Esophagus muscularis mucosa (tissue), 4 donors: Measurements from ENCODE around the gene SLC38A10. TPM values are rescaled to one million over a fixed set of nuclear protein-coding genes. Genes with fewer than 3 reads are reported as not detected.

Source experiments
- DNase-seq: peaks from one replicate; pipeline ENCODE4 v3.0.0-alpha.2; 2017; ENCODE audit errors: extremely low spot score
- H3K27ac ChIP-seq, 4 donors: fragments of 200-600 bp; sonication (generic); replicated peaks in 1 of 4; 1 replicate in 3 of 4; 2 replicates in 1 of 4; pipeline ENCODE4 v1.5.1; 2016 to 2019; ENCODE audit warnings: mild to moderate bottlenecking in 1 of 4
- H3K27me3 ChIP-seq, 4 donors: fragments of 200-600 bp; sonication (generic); one replicate each; pipeline versions ENCODE4 v1.5.1 to v1.6.0; 2016 to 2019
- H3K36me3 ChIP-seq, 4 donors: fragments of 200-600 bp; sonication (generic); one replicate each; pipeline ENCODE4 v1.5.1; 2016 to 2019
- H3K4me1 ChIP-seq, 4 donors: fragments of 200-600 bp; sonication (generic); one replicate each; pipeline ENCODE4 v1.5.1; 2016 to 2019
- H3K4me3 ChIP-seq, 4 donors: fragments of 200-600 bp; sonication (generic); 1 replicate in 2 of 4; 2 replicates in 2 of 4; pipeline ENCODE4 v1.5.1; 2016 to 2019; ENCODE audit warnings: mild to moderate bottlenecking in 4 of 4, moderate library complexity in 1 of 4
- H3K9me3 ChIP-seq, 4 donors: fragments of 200-600 bp; sonication (generic); 1 replicate in 3 of 4; 2 replicates in 1 of 4; pipeline ENCODE4 v1.5.1; 2016 to 2019
- EP300 ChIP-seq: sonication (generic); formaldehyde crosslinking; IDR thresholded peaks from one replicate; pipeline ENCODE4 v1.6.1; 2017; ENCODE audit warnings: antibody characterized with exemption
- POLR2A ChIP-seq: fragments of 450-650 bp; IDR thresholded peaks from one replicate; pipeline ENCODE4 v1.6.1; 2017; ENCODE audit warnings: antibody characterized with exemption, moderate library complexity, mild to moderate bottlenecking, low read depth
- POLR2AphosphoS5 ChIP-seq, 2 donors: sonication (generic); formaldehyde crosslinking; IDR thresholded peaks; one replicate each; pipeline ENCODE4 v1.6.1; 2017; ENCODE audit warnings: antibody characterized with exemption in 2 of 2
- WGBS: methylation state at CpG from one replicate; pipeline ENCODE4 v1.1.5; 2018; 5-methylcytosine and 5-hydroxymethylcytosine counted together
- intact Hi-C: fragments of 100-400 bp; cut with DNase I; formaldehyde crosslinking; loops from one replicate; pipeline ENCODE4 v1.15.1; 2023
- total RNA-seq, 4 donors: library from RNA; depleted of rRNA; stranded (reverse); fragments of >200 nt; gene quantifications; one replicate each; pipeline versions ENCODE4 v1.1.0 to v1.2.1, GENCODE V29; 2016
- TF ChIP-seq, protein P1 (sequence below), 3 experiments: fragments of 200-600 bp in 2 of 3; fragments of 450-650 bp in 1 of 3; sonication (generic) in 2 of 3; IDR thresholded peaks; one replicate each; pipeline ENCODE4 v1.5.1; 2017 to 2019; ENCODE audit warnings: antibody characterized with exemption in 3 of 3, mild to moderate bottlenecking in 2 of 3, moderate library complexity in 1 of 3

SLC38A10 gene
- total RNA-seq, 4 donors from 2014 or later = 78.0 to 103 (median 93.4) TPM

DNA sequence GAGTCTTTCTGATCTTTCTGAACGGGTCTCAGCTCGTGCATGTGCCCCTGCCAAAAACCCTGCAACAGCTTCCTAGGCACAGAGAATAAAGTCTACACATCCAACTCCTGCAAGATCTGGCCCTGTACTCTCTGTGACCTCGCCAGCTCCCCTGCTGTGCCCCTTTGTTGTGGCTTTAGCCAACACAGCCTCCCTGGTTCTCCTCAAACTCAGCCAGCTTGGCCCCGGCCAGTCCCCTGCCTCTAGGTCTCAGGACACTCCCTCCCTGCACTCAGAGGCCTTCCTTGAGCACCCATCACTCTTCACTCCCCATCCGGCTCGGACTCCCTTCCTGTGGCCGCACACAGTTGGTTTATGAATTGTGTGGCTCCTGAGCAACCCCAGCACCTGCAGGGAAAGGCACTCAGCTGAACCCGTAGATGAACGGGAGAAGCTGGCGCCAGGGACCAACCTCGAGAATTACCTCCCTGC lies 73.7 kb downstream of the SLC38A10 start:
- Histone ChIP-seq H3K27ac (no peak overlapping the region), H3K36me3 (peaks cover 7 to 26% (median 12%) of the 10 kb centered on the region in 4 donors), H3K9me3 (no peaks in the 10 kb centered on the region), H3K4me3 (peak overlapping the region in 2 of 4 donors; percentile 80 to 85), H3K4me1 (peaks cover 19 to 27% (median 24%) of the 10 kb centered on the region in 4 donors), H3K27me3 (no peaks in the 10 kb centered on the region)
- intact Hi-C loops = no loop called here
- no peak for TF ChIP-seq POLR2A
- TF ChIP-seq EP300 = no peak
- TF ChIP-seq, protein P1, sequence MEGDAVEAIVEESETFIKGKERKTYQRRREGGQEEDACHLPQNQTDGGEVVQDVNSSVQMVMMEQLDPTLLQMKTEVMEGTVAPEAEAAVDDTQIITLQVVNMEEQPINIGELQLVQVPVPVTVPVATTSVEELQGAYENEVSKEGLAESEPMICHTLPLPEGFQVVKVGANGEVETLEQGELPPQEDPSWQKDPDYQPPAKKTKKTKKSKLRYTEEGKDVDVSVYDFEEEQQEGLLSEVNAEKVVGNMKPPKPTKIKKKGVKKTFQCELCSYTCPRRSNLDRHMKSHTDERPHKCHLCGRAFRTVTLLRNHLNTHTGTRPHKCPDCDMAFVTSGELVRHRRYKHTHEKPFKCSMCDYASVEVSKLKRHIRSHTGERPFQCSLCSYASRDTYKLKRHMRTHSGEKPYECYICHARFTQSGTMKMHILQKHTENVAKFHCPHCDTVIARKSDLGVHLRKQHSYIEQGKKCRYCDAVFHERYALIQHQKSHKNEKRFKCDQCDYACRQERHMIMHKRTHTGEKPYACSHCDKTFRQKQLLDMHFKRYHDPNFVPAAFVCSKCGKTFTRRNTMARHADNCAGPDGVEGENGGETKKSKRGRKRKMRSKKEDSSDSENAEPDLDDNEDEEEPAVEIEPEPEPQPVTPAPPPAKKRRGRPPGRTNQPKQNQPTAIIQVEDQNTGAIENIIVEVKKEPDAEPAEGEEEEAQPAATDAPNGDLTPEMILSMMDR (IDR thresholded peaks at IDR 0.05) = no peak
- TF ChIP-seq POLR2AphosphoS5 (IDR thresholded peaks at IDR 0.05) = no peak
- WGBS = 74% methylated on average over 11 of the region's 11 CpGs
- no peak for DNase-seq

GRCh38 chr17:81219476-81220180 lies 75.5 kb downstream of the SLC38A10 start:
- H3K4me3 ChIP-seq = no peak overlapping the region
- peaks cover 19 to 27% (median 24%) of the 10 kb centered on the region in 4 donors for H3K4me1 ChIP-seq
- no peak for DNase-seq
- H3K9me3 ChIP-seq = no peaks in the 10 kb centered on the region
- no peak overlapping the region for H3K27ac ChIP-seq
- H3K36me3 ChIP-seq = peaks cover 7 to 28% (median 12%) of the 10 kb centered on the region in 4 donors
- 89% methylated on average over 21 of the region's 24 CpGs for WGBS
- H3K27me3 ChIP-seq = no peaks in the 10 kb centered on the region
- TF ChIP-seq, protein P1 (IDR thresholded peaks at IDR 0.05) = no peak
- TF ChIP-seq POLR2A = no peak
- no peak for TF ChIP-seq POLR2AphosphoS5 (IDR thresholded peaks at IDR 0.05)
- TF ChIP-seq EP300 = no peak
- intact Hi-C loops = no loop called here

GRCh38 chr17:81218991-81219390 lies 76.1 kb downstream of the SLC38A10 start:
- Histone ChIP-seq H3K36me3 (peaks cover 7 to 28% (median 12%) of the 10 kb centered on the region in 4 donors), H3K4me3 (no peak overlapping the region), H3K4me1 (peaks cover 19 to 26% (median 24%) of the 10 kb centered on the region in 4 donors), H3K27me3 (no peaks in the 10 kb centered on the region), H3K27ac (no peak overlapping the region), H3K9me3 (no peaks in the 10 kb centered on the region)
- DNase-seq = no peak
- no peak for TF ChIP-seq EP300
- TF ChIP-seq, protein P1 (IDR thresholded peaks at IDR 0.05) = no peak
- no peak for TF ChIP-seq POLR2A
- TF ChIP-seq POLR2AphosphoS5 (IDR thresholded peaks at IDR 0.05) = no peak
- intact Hi-C loops = no loop called here
- WGBS = 96% methylated on average over 11 of the region's 11 CpGs

- Histone ChIP-seq H3K27me3 (no peaks in the 10 kb centered on the region), H3K4me1 (peaks cover 15 to 21% (median 19%) of the 10 kb centered on the region in 4 donors), H3K4me3 (no peak overlapping the region), H3K9me3 (no peaks in the 10 kb centered on the region), H3K36me3 (peaks cover 7 to 28% (median 13%) of the 10 kb centered on the region in 4 donors), H3K27ac (no peak overlapping the region)
- no peak for TF ChIP-seq EP300
- TF ChIP-seq, protein P1 (IDR thresholded peaks at IDR 0.05) = no peak
- TF ChIP-seq POLR2AphosphoS5 (IDR thresholded peaks at IDR 0.05) = no peak
- no peak for TF ChIP-seq POLR2A
- intact Hi-C loops = no loop called here
- DNase-seq = no peak
- WGBS = 83% methylated on average over 12 of the region's 13 CpGs
Measured at GRCh38 chr17:81218459-81218858, 76.6 kb downstream of the SLC38A10 start.
